Measurements from ENCODE around the gene SPTAN1.

DNA sequence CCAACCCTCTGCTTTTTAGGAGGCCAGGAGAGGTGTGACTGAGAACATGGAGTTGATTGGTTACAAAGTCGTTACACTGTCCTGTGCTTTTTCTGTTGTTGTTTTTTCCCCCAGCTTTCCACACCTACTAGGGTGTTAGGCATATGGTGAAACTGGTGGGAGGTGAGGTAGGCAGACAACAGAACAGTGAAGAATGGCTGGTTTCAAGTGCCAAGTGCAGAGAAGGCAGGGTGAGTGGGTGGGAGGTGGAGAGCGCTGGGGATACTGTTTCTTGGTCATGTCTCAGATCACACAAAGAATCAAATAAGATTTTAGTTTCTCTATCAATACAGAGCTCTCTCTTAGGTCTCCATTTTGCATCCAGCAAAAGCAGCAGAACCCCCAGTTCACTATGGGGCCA is 2.2 kb upstream of the SPTAN1 start:
- no peak for TF ChIP-seq CTCF (IDR thresholded peaks at IDR 0.05; ENCODE audit: poor library complexity, severe bottlenecking)
- TF ChIP-seq POLR2AphosphoS5 (IDR thresholded peaks at IDR 0.05) = no peak
- no peak for TF ChIP-seq RAD21 (conservative IDR thresholded peaks at IDR 0.05)
- no peak for TF ChIP-seq EP300 (conservative IDR thresholded peaks at IDR 0.05; ENCODE audit: poor library complexity, severe bottlenecking)
